ENCODE data around the gene GLIS1.

Gene GLIS1

GRCh38 chr1:53642215-53642555 is 96.8 kb downstream of the GLIS1 start:
- no peak overlapping the region for H3K27ac ChIP-seq

GRCh38 chr1:53641481-53642214 is 97.3 kb downstream of the GLIS1 start:
- no peak for TF ChIP-seq ZFX (IDR thresholded peaks at IDR 0.05)
- no peak for TF ChIP-seq CTCF (conservative IDR thresholded peaks at IDR 0.05)
- H3K27ac ChIP-seq, result no peak overlapping the region

More at GRCh38 chr1:53642215-53642555, 96.8 kb downstream of the GLIS1 start:
- no peak for TF ChIP-seq ZFX (IDR thresholded peaks at IDR 0.05)
- no peak for TF ChIP-seq CTCF (conservative IDR thresholded peaks at IDR 0.05)

- H3K27ac ChIP-seq, result no peak overlapping the region
- no peak for TF ChIP-seq CTCF (conservative IDR thresholded peaks at IDR 0.05)
- no peak for TF ChIP-seq ZFX (IDR thresholded peaks at IDR 0.05)
These were observed 98.3 kb downstream of the GLIS1 start for GRCh38 chr1:53640701-53641075.

GRCh38 chr1:53639996-53640700 is 98.8 kb downstream of the GLIS1 start:
- H3K27ac ChIP-seq, result no peak overlapping the region
- TF ChIP-seq ZFX (IDR thresholded peaks at IDR 0.05), result no peak
- TF ChIP-seq CTCF (conservative IDR thresholded peaks at IDR 0.05), result no peak

- no peak for TF ChIP-seq ZFX (IDR thresholded peaks at IDR 0.05)
- TF ChIP-seq CTCF (conservative IDR thresholded peaks at IDR 0.05), result no peak
- no peak overlapping the region for H3K27ac ChIP-seq
These were observed 99.7 kb downstream of the GLIS1 start for GRCh38 chr1:53639251-53639763.

GRCh38 chr1:53638360-53639035 is 100.5 kb downstream of the GLIS1 start:
- H3K27ac ChIP-seq, result no peak overlapping the region
- TF ChIP-seq ZFX (IDR thresholded peaks at IDR 0.05) (no peak), CTCF (conservative IDR thresholded peaks at IDR 0.05) (no peak)
